Gastroesophageal sphincter (tissue), 4 donors: ENCODE results near the gene NUBPL. TPM values are rescaled to one million over a fixed set of nuclear protein-coding genes. Genes with fewer than 3 reads are reported as not detected.
"Not testable (repeated sequence)": the region's sequence is repeated elsewhere in the genome, so short reads cannot be mapped to it uniquely, and the experiment has no call there.

ENCODE experiments used
- ATAC-seq: fragments of 150-250 bp; one replicate; pipeline ENCODE4 v1.9.1; 2016; ENCODE audit warnings: mild to moderate bottlenecking, moderate library complexity
- H3K27ac ChIP-seq, 4 donors: fragments of 200-600 bp; sonication (generic) in 3 of 4; 1 replicate in 3 of 4; 2 replicates in 1 of 4; pipeline ENCODE4 v1.5.1; 2016 to 2019
- H3K27me3 ChIP-seq: fragments of 200-600 bp; sonication (generic); one replicate; pipeline ENCODE4 v1.5.1; 2019
- H3K36me3 ChIP-seq, 2 donors: fragments of 200-600 bp; sonication (generic); one replicate each; pipeline ENCODE4 v1.5.1; 2019; ENCODE audit warnings: control low read depth in 1 of 2
- H3K4me1 ChIP-seq, 3 donors: fragments of 200-600 bp; sonication (generic); 1 replicate in 2 of 3; 2 replicates in 1 of 3; pipeline ENCODE4 v1.5.1; 2016 to 2019; ENCODE audit warnings: control low read depth in 2 of 3
- H3K4me3 ChIP-seq, 2 donors: fragments of 200-600 bp; sonication (generic); one replicate each; pipeline ENCODE4 v1.5.1; 2019; ENCODE audit warnings: mild to moderate bottlenecking in 1 of 2, moderate library complexity in 1 of 2
- H3K9me3 ChIP-seq, 3 donors: fragments of 200-600 bp; sonication (generic); one replicate each; pipeline ENCODE4 v1.5.1; 2017 to 2019; ENCODE audit warnings: control low read depth in 2 of 3
- EP300 ChIP-seq: sonication (generic); formaldehyde crosslinking; IDR thresholded peaks from one replicate; pipeline ENCODE4 v1.6.1; 2017; ENCODE audit warnings: antibody characterized with exemption, mild to moderate bottlenecking
- POLR2A ChIP-seq, 2 donors: fragments of 450-650 bp; IDR thresholded peaks; one replicate each; pipeline ENCODE4 v1.6.1; 2017; ENCODE audit warnings: antibody characterized with exemption in 2 of 2, mild to moderate bottlenecking in 2 of 2, moderate library complexity in 1 of 2
- POLR2AphosphoS5 ChIP-seq: sonication (generic); formaldehyde crosslinking; IDR thresholded peaks from one replicate; pipeline ENCODE4 v1.6.1; 2017; ENCODE audit warnings: antibody characterized with exemption
- WGBS, 2 donors: methylation state at CpG; one replicate each; pipeline ENCODE4 v1.1.5; 2018; ENCODE audit warnings: low coverage in 1 of 2; 5-methylcytosine and 5-hydroxymethylcytosine counted together
- total RNA-seq, 4 donors: library from RNA; depleted of rRNA; stranded (reverse); fragments of >200 nt; gene quantifications; one replicate each; pipeline ENCODE4 v1.1.0, GENCODE V29; 2016
- TF ChIP-seq, protein P1 (sequence below), 4 experiments: fragments of 200-600 bp in 2 of 4; fragments of 450-650 bp in 2 of 4; sonication (generic) in 1 of 4; IDR thresholded peaks; one replicate each; pipeline ENCODE4 v1.5.1; 2017 to 2019; ENCODE audit warnings: antibody characterized with exemption in 4 of 4, mild to moderate bottlenecking in 2 of 4, moderate library complexity in 2 of 4

The NUBPL gene
- total RNA-seq, 4 donors from 2014 or later = 8.1 to 24.3 (median 14.5) TPM

- no peak overlapping the region for H3K4me3 ChIP-seq
- ATAC-seq = no peak
- H3K9me3 ChIP-seq = peaks cover 0 to 49% (median 0%) of the 10 kb centered on the region in 3 donors
- H3K36me3 ChIP-seq = peaks cover 0 to 3% of the 10 kb centered on the region in 2 donors
- TF ChIP-seq POLR2A (IDR thresholded peaks at IDR 0.05) (no peak), POLR2AphosphoS5 (no peak), EP300 (no peak)
- TF ChIP-seq, protein P1, sequence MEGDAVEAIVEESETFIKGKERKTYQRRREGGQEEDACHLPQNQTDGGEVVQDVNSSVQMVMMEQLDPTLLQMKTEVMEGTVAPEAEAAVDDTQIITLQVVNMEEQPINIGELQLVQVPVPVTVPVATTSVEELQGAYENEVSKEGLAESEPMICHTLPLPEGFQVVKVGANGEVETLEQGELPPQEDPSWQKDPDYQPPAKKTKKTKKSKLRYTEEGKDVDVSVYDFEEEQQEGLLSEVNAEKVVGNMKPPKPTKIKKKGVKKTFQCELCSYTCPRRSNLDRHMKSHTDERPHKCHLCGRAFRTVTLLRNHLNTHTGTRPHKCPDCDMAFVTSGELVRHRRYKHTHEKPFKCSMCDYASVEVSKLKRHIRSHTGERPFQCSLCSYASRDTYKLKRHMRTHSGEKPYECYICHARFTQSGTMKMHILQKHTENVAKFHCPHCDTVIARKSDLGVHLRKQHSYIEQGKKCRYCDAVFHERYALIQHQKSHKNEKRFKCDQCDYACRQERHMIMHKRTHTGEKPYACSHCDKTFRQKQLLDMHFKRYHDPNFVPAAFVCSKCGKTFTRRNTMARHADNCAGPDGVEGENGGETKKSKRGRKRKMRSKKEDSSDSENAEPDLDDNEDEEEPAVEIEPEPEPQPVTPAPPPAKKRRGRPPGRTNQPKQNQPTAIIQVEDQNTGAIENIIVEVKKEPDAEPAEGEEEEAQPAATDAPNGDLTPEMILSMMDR (IDR thresholded peaks at IDR 0.05) = no peak
- no peaks in the 10 kb centered on the region for H3K27me3 ChIP-seq
- no peaks in the 10 kb centered on the region for H3K4me1 ChIP-seq
- WGBS, 2 donors = 67 to 95% methylated on average over 1 to 2 of the region's 2 CpGs
- H3K27ac ChIP-seq = no peak overlapping the region
Observed at GRCh38 chr14:31746326-31746725, 185.1 kb downstream of the NUBPL start.

- Histone ChIP-seq H3K36me3 (peaks cover 0 to 3% of the 10 kb centered on the region in 2 donors), H3K27ac (no peak overlapping the region), H3K4me3 (no peak overlapping the region), H3K4me1 (no peaks in the 10 kb centered on the region), H3K27me3 (no peaks in the 10 kb centered on the region), H3K9me3 (peaks cover 0 to 49% (median 0%) of the 10 kb centered on the region in 3 donors)
- ATAC-seq = no peak
- TF ChIP-seq POLR2A (IDR thresholded peaks at IDR 0.05) (no peak), EP300 (no peak), POLR2AphosphoS5 (no peak)
- TF ChIP-seq, protein P1 (IDR thresholded peaks at IDR 0.05) = no peak
- WGBS, 2 donors = 93 to 94% methylated on average over 3 of the region's 3 CpGs
Observed at GRCh38 chr14:31749275-31749674, 188.1 kb downstream of the NUBPL start.

GRCh38 chr14:31751047-31751446 lies 189.8 kb downstream of the NUBPL start:
- not testable (repeated sequence) for H3K27ac ChIP-seq, ATAC-seq, H3K4me3 ChIP-seq, H3K4me1 ChIP-seq, H3K27me3 ChIP-seq, H3K36me3 ChIP-seq
- 100% methylated on average over 1 of the region's 1 CpG; no CpG with 5 or more reads in 1 of the 2 donors for WGBS, 2 donors
- H3K9me3 ChIP-seq = peaks cover 0 to 39% (median 0%) of the 10 kb centered on the region in 3 donors

- 80% methylated on average over 3 of the region's 4 CpGs; no CpG with 5 or more reads in 1 of the 2 donors for WGBS, 2 donors
Observed at GRCh38 chr14:31752867-31753661, 191.9 kb downstream of the NUBPL start.

GRCh38 chr14:31758941-31759340 lies 197.7 kb downstream of the NUBPL start:
- Histone ChIP-seq H3K4me3 (no peak overlapping the region), H3K27me3 (no peaks in the 10 kb centered on the region), H3K27ac (no peak overlapping the region), H3K4me1 (no peaks in the 10 kb centered on the region), H3K36me3 (no peaks in the 10 kb centered on the region), H3K9me3 (no peaks in the 10 kb centered on the region)
- no peak for ATAC-seq
- 56 to 78% methylated on average over 3 of the region's 3 CpGs for WGBS, 2 donors
- TF ChIP-seq POLR2A (IDR thresholded peaks at IDR 0.05) = no peak
- TF ChIP-seq POLR2AphosphoS5 = no peak
- TF ChIP-seq, protein P1 (IDR thresholded peaks at IDR 0.05) = no peak
- no peak for TF ChIP-seq EP300

More at GRCh38 chr14:31752867-31753661, 191.9 kb downstream of the NUBPL start:
- Histone ChIP-seq H3K36me3 (peaks cover 0 to 3% of the 10 kb centered on the region in 2 donors), H3K27me3 (no peaks in the 10 kb centered on the region), H3K9me3 (peaks cover 0 to 23% (median 0%) of the 10 kb centered on the region in 3 donors), H3K4me3 (no peak overlapping the region), H3K27ac (no peak overlapping the region), H3K4me1 (no peaks in the 10 kb centered on the region)
- no peak for ATAC-seq
- TF ChIP-seq POLR2A (IDR thresholded peaks at IDR 0.05) (no peak), POLR2AphosphoS5 (no peak), EP300 (no peak)
- TF ChIP-seq, protein P1 (IDR thresholded peaks at IDR 0.05) = no peak
